GM19463 (cell line): ENCODE data around the gene MXRA5.
"Not testable (repeated sequence)": the region's sequence is repeated elsewhere in the genome, so short reads cannot be mapped to it uniquely, and the experiment has no call there.

Experiments
- ATAC-seq: cut with Tn5 transposase; IDR thresholded peaks from one replicate; pipeline ENCODE4 v1.9.1; 2021; ENCODE audit warnings: mild to moderate bottlenecking, moderate library complexity; ENCODE audit not compliant: unreplicated experiment

MXRA5 gene, protein sequence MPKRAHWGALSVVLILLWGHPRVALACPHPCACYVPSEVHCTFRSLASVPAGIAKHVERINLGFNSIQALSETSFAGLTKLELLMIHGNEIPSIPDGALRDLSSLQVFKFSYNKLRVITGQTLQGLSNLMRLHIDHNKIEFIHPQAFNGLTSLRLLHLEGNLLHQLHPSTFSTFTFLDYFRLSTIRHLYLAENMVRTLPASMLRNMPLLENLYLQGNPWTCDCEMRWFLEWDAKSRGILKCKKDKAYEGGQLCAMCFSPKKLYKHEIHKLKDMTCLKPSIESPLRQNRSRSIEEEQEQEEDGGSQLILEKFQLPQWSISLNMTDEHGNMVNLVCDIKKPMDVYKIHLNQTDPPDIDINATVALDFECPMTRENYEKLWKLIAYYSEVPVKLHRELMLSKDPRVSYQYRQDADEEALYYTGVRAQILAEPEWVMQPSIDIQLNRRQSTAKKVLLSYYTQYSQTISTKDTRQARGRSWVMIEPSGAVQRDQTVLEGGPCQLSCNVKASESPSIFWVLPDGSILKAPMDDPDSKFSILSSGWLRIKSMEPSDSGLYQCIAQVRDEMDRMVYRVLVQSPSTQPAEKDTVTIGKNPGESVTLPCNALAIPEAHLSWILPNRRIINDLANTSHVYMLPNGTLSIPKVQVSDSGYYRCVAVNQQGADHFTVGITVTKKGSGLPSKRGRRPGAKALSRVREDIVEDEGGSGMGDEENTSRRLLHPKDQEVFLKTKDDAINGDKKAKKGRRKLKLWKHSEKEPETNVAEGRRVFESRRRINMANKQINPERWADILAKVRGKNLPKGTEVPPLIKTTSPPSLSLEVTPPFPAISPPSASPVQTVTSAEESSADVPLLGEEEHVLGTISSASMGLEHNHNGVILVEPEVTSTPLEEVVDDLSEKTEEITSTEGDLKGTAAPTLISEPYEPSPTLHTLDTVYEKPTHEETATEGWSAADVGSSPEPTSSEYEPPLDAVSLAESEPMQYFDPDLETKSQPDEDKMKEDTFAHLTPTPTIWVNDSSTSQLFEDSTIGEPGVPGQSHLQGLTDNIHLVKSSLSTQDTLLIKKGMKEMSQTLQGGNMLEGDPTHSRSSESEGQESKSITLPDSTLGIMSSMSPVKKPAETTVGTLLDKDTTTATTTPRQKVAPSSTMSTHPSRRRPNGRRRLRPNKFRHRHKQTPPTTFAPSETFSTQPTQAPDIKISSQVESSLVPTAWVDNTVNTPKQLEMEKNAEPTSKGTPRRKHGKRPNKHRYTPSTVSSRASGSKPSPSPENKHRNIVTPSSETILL (N-terminal part only)

GRCh38 chrX:3346501-3347259, at the start of gene MXRA5:
TSS of gene MXRA5 (minus strand) at chrX:3346652. CDS start at chrX:3343833, 2,819 bp downstream.
- ATAC-seq, result no peak

DNA sequence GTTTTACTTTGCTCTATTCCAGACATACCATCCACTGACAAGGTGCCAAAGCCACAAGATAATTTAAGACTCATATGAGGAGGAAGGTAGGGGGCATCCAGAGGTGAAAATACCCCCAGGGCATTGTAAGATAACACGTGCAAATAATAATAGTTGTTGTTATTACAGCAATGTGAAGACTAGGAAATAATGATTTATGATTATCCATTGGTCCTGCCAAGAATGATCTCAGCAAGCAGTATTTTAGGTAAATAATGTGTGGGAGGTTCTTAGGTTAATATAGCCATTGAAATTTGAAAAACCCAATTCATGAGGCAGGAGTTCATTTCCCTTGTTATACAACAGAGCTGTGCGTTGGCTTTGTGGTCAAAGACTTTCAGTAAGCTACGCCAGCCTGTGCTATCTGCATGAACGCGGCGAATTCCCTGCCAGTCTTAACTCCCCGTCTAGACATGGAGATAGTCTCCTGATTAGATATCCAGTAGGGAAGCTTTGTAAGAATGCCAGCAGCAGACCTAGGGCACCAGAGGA, 47.2 kb upstream of the MXRA5 start:
- ATAC-seq, result no peak

DNA sequence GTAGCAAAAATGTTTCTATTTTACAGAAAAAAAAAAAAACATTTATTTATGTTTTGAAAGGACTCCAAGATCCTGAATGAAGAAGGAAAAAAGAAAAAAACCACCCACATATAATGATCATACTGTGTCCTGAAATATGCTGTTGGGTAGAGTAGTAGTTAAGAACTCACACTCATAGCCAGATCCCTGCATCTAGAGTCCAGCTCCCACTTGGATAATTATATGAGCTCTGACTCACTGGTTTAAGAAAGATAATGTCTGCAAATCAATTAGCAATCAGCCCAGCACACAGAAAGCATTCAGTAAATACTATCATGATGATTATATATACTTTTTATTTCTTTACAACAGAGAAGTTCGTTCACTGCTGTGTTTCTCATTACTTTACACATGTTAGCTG, 46.7 kb upstream of the MXRA5 start:
- no peak for ATAC-seq

GRCh38 chrX:3388457-3388856, 42.0 kb upstream of the MXRA5 start:
- no peak for ATAC-seq

GRCh38 chrX:3384327-3384726, 37.9 kb upstream of the MXRA5 start:
- ATAC-seq, result no peak

GRCh38 chrX:3380603-3381002, 34.2 kb upstream of the MXRA5 start:
- ATAC-seq, result no peak

DNA sequence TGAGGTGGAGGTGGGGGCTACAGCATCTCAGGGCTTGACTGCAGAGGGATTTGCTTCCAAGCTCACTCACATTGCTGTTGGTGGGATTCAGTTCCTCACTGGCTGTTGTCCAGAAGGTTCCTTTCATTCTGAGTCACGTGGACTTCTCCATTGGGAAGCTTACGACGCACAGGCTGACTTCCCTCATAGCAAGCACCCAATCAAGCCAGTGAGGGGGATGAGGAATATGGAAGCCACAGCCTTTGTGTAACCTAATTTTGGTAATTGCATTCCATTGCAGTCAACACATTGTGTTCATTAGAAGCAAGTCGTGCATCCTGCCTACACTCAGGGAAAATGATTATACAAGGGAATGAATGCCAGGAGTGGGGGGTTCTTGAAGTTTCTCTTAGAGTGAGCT, 32.7 kb upstream of the MXRA5 start:
- no peak for ATAC-seq

GRCh38 chrX:3378156-3378555, 31.7 kb upstream of the MXRA5 start:
- ATAC-seq, result no peak

- ATAC-seq, result no peak
Measured at GRCh38 chrX:3377560-3377959, 31.1 kb upstream of the MXRA5 start.

DNA sequence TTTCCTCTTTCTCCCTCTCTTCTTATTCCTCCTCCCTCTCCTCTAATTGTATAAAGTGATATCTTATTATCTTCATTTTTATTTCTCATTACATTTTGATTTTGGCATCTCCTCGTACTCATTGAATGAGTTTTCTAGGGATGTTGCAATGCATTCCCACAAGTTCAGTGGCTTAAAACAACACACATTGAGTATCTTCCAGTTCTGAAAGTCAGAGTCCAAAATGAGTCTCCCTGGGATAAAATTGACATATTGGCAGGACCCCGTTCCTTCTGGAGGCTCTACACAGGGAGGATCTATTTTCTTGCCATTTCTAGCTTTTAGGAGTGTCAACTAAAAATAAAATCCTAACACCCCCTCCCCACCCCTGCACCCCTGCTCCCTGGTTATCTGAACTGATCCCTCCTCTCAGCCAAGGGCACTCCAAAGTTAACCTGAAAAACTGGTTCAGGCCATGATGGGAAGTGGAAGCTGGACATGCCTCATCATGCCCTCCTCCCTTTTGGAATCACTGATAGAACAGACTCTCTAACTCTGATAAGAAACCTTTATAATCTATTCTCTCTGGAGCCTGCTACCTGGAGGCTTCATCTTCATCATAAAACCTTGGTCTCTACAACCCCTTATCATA, 29.5 kb upstream of the MXRA5 start:
- not testable (repeated sequence) for ATAC-seq

DNA sequence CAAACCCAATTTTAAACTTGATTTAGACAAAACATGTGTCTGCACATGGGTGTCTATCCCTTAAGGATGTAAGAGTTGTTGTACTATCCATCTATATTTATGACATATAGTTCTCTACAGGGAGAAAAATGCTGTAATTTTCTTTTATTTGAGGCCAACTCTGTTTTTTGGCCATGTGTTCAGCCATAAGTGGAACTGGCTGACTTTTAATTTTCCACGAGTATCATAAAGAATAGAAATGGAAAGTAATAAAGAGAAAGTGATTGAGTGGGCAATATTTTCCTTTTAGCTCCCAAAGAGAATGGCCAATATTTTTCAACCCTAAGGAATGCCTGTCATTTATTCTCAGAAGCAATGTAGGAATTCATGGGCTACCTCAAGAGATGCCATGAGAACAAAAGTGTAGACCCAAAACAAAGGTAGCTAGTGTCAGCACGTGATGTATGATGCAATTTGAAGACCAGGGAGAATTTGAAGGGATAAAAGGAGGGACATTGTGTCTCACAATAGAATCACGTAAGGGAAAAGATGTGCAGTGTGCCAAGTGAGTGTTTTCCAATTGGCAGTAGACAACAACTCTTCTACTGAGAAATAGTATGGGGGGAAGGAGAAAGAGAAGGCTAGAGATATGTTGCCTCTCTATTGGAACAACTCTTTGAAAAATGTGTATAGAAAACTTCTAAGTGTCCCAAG, 27.8 kb upstream of the MXRA5 start:
- ATAC-seq, result no peak

GRCh38 chrX:3371163-3371562, 24.7 kb upstream of the MXRA5 start:
- ATAC-seq, result no peak

DNA sequence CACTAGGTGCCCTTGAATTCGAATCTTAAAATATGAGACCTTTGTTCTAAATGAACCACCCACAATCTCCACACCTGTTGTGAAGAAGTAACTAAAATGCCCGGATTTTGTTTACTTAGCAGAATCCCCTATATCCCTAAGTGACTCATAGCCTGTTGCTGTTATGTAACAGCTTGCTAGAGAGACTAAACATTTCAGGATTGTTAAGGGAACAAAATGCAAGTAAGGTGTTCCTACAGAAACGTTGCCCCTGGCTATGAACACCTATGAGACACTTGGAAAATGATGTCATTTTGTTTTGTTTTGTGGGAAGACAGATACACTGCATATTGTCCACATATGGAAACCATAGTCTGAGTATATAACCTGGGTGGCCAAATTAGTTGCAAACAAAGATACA, 24.2 kb upstream of the MXRA5 start:
- ATAC-seq, result no peak

- ATAC-seq, result no peak
Measured at GRCh38 chrX:3362956-3363355, 16.5 kb upstream of the MXRA5 start.

GRCh38 chrX:3360881-3361280, 14.4 kb upstream of the MXRA5 start:
- ATAC-seq, result no peak

GRCh38 chrX:3352741-3353140, 6.3 kb upstream of the MXRA5 start:
- ATAC-seq, result not testable (repeated sequence)

- no peak for ATAC-seq
Measured at GRCh38 chrX:3351276-3351675, 4.8 kb upstream of the MXRA5 start.

GRCh38 chrX:3348191-3348590, 1.7 kb upstream of the MXRA5 start:
- ATAC-seq, result no peak
